DND-41 (cell line): ENCODE measurements around the gene ICOS.

Experiments used
- ATAC-seq: fragments of 200-7000 bp; cut with Tn5 transposase; 3 replicates; pipeline ENCODE4 v1.9.1; 2021; ENCODE audit warnings: low read depth; ENCODE audit not compliant: insufficient read depth
- DNase-seq: peaks from one replicate; pipeline ENCODE4 v3.0.0-alpha.2; 2020
- H2AFZ ChIP-seq: 2 replicates; pipeline ENCODE4 v1.6.0; 2012; ENCODE audit warnings: low read depth, low read length
- H3K27ac ChIP-seq: 2 replicates; pipeline ENCODE4 v1.5.1; 2012; ENCODE audit warnings: low read length, inconsistent platforms
- H3K27me3 ChIP-seq: fragments of 200-600 bp; sonication (generic); 2 replicates; pipeline ENCODE4 v1.6.0; 2012; ENCODE audit warnings: low read length, mild to moderate bottlenecking, inconsistent platforms; ENCODE audit not compliant: insufficient read depth, poor library complexity
- H3K36me3 ChIP-seq: 2 replicates; pipeline ENCODE4 v1.5.1; 2012; ENCODE audit warnings: low read length, inconsistent platforms; ENCODE audit not compliant: insufficient read depth
- H3K4me1 ChIP-seq: 2 replicates; pipeline ENCODE4 v1.5.1; 2012; ENCODE audit warnings: mild to moderate bottlenecking, low read length; ENCODE audit not compliant: insufficient read depth
- H3K4me2 ChIP-seq: 2 replicates; pipeline ENCODE4 v1.6.0; 2012; ENCODE audit warnings: mild to moderate bottlenecking, moderate library complexity, low read length, inconsistent platforms; ENCODE audit not compliant: insufficient read depth
- H3K4me3 ChIP-seq, 2 experiments: fragments of 200-600 bp in 1 of 2; shearing (Covaris generic) in 1 of 2; 2 replicates each; pipeline ENCODE4 v1.5.1; 2012 to 2016; ENCODE audit warnings: inconsistent platforms in 2 of 2, low read length in 2 of 2, mild to moderate bottlenecking in 2 of 2, low read depth in 1 of 2, moderate library complexity in 1 of 2
- H3K79me2 ChIP-seq: 2 replicates; pipeline ENCODE4 v1.6.0; 2012; ENCODE audit warnings: low read length, inconsistent platforms; ENCODE audit not compliant: insufficient read depth
- H3K9ac ChIP-seq: 2 replicates; pipeline ENCODE4 v1.6.0; 2012; ENCODE audit warnings: low read depth, mild to moderate bottlenecking, inconsistent platforms, low read length, moderate library complexity
- H3K9me3 ChIP-seq: 2 replicates; pipeline ENCODE4 v1.5.1; 2012; ENCODE audit warnings: low read length, moderate library complexity, mild to moderate bottlenecking, inconsistent platforms; ENCODE audit not compliant: insufficient read depth, severe bottlenecking
- H4K20me1 ChIP-seq: 2 replicates; pipeline ENCODE4 v1.6.0; 2012; ENCODE audit warnings: low read length; ENCODE audit not compliant: insufficient read depth
- CTCF ChIP-seq: IDR thresholded peaks from 2 replicates; pipeline ENCODE4 v1.5.1; 2012; ENCODE audit warnings: borderline replicate concordance, low read length, moderate library complexity, mild to moderate bottlenecking; ENCODE audit not compliant: poor library complexity, severe bottlenecking; ENCODE audit errors: extremely low read depth
- EZH2 ChIP-seq: IDR thresholded peaks from 3 replicates; pipeline ENCODE4 v1.6.1; 2012; ENCODE audit warnings: borderline replicate concordance, low read depth, mild to moderate bottlenecking, moderate library complexity, low read length, inconsistent platforms; ENCODE audit not compliant: severe bottlenecking

The ICOS gene

GRCh38 chr2:203908066-203908796, 28.3 kb upstream of the ICOS start:
- Histone ChIP-seq H3K4me1 (peaks cover 8% of the 10 kb centered on the region), H3K4me2 (no peak overlapping the region), H3K27ac (no peak overlapping the region), H3K9ac (no peak overlapping the region), H3K27me3 (no peaks in the 10 kb centered on the region), H3K36me3 (no peaks in the 10 kb centered on the region), H4K20me1 (no peaks in the 10 kb centered on the region), H3K4me3 (no peak overlapping the region), H2AFZ (no peak overlapping the region), H3K9me3 (no peaks in the 10 kb centered on the region), H3K79me2 (no peaks in the 10 kb centered on the region)
- no peak for DNase-seq
- no peak for ATAC-seq
- no peak for TF ChIP-seq CTCF
- no peak for TF ChIP-seq EZH2

- H3K79me2 ChIP-seq = no peaks in the 10 kb centered on the region
- H3K9ac ChIP-seq = no peak overlapping the region
- TF ChIP-seq EZH2 (no peak), CTCF (no peak)
- H4K20me1 ChIP-seq = no peaks in the 10 kb centered on the region
- H3K4me2 ChIP-seq = no peak overlapping the region
- H2AFZ ChIP-seq = no peak overlapping the region
- no peaks in the 10 kb centered on the region for H3K9me3 ChIP-seq
- H3K4me3 ChIP-seq = no peak overlapping the region
- H3K27me3 ChIP-seq = no peaks in the 10 kb centered on the region
- H3K27ac ChIP-seq = no peak overlapping the region
- peaks cover 8% of the 10 kb centered on the region for H3K4me1 ChIP-seq
- DNase-seq (no peak), ATAC-seq (no peak)
- H3K36me3 ChIP-seq = no peaks in the 10 kb centered on the region
Observed at GRCh38 chr2:203908797-203909185, 27.8 kb upstream of the ICOS start.

- H3K4me1 ChIP-seq = peaks cover 8% of the 10 kb centered on the region
- no peak overlapping the region for H3K4me2 ChIP-seq
- H3K36me3 ChIP-seq = no peaks in the 10 kb centered on the region
- no peaks in the 10 kb centered on the region for H3K79me2 ChIP-seq
- no peak overlapping the region for H3K9ac ChIP-seq
- no peak overlapping the region for H3K27ac ChIP-seq
- TF ChIP-seq EZH2 (no peak), CTCF (peak; percentile 76)
- H3K27me3 ChIP-seq = no peaks in the 10 kb centered on the region
- H3K4me3 ChIP-seq = no peak overlapping the region
- peak; percentile 76 for ATAC-seq
- no peaks in the 10 kb centered on the region for H4K20me1 ChIP-seq
- no peaks in the 10 kb centered on the region for H3K9me3 ChIP-seq
- H2AFZ ChIP-seq = no peak overlapping the region
- peak; percentile 26 for DNase-seq
Observed at GRCh38 chr2:203909261-203909967, 27.1 kb upstream of the ICOS start.
